Keratinocyte (primary cell): ENCODE results near the gene RFESD. TPM values are rescaled to one million over a fixed set of nuclear protein-coding genes. Genes with fewer than 3 reads are reported as not detected.
A peak's percentile ranks its signal among the peaks of the same experiment; 100 is the strongest.

Experiments used
- DNase-seq: peaks from one replicate; pipeline ENCODE4 v3.0.0-alpha.2; 2011; ENCODE audit warnings: low read depth, missing footprints, low spot score
- FAIRE-seq: peaks from 2 replicates; lab custom pipeline; 2011; peaks lifted over from hg19 to GRCh38; lab: Jason Lieb, UNC
- H2AFZ ChIP-seq: 2 replicates; pipeline ENCODE4 v1.6.0; 2012; ENCODE audit warnings: low read length, control low read depth, inconsistent platforms; ENCODE audit not compliant: control insufficient read depth
- H3K27ac ChIP-seq: 2 replicates; pipeline ENCODE4 v1.5.1; 2011; ENCODE audit warnings: low read length; ENCODE audit not compliant: control insufficient read depth, insufficient read depth
- H3K27me3 ChIP-seq: 3 replicates; pipeline ENCODE4 v1.6.0; 2011; ENCODE audit warnings: low read length; ENCODE audit not compliant: control insufficient read depth, insufficient read depth; ENCODE audit errors: extremely low read depth
- H3K36me3 ChIP-seq, 2 experiments: 2 replicates in 1 of 2; 3 replicates in 1 of 2; pipeline ENCODE4 v1.5.1; 2011; ENCODE audit warnings: low read length in 2 of 2, mild to moderate bottlenecking in 1 of 2; ENCODE audit not compliant: control insufficient read depth in 2 of 2, insufficient read depth in 2 of 2; ENCODE audit errors: extremely low read depth in 1 of 2
- H3K4me1 ChIP-seq: 3 replicates; pipeline ENCODE4 v1.5.1; 2011; ENCODE audit warnings: low read length; ENCODE audit not compliant: control insufficient read depth, insufficient read depth; ENCODE audit errors: extremely low read depth
- H3K4me2 ChIP-seq: 3 replicates; pipeline ENCODE4 v1.6.0; 2011; ENCODE audit warnings: low read depth, low read length; ENCODE audit not compliant: control insufficient read depth, insufficient read depth; ENCODE audit errors: extremely low read depth
- H3K4me3 ChIP-seq, 3 experiments: fragments of 200-600 bp in 1 of 3; sonication (generic) in 1 of 3; 2 replicates in 2 of 3; 3 replicates in 1 of 3; pipeline ENCODE4 v1.5.1; 2011 to 2016; ENCODE audit warnings: low read length in 3 of 3, mild to moderate bottlenecking in 3 of 3, control low read depth in 2 of 3, inconsistent platforms in 1 of 3, low read depth in 1 of 3, mixed read lengths in 1 of 3, mixed run types in 1 of 3, moderate library complexity in 1 of 3; ENCODE audit not compliant: control insufficient read depth in 2 of 3, insufficient read depth in 2 of 3; ENCODE audit errors: extremely low read depth in 1 of 3
- H3K79me2 ChIP-seq: 2 replicates; pipeline ENCODE4 v1.6.0; 2012; ENCODE audit warnings: low read length; ENCODE audit not compliant: control insufficient read depth, insufficient read depth
- H3K9ac ChIP-seq: 3 replicates; pipeline ENCODE4 v1.6.0; 2011; ENCODE audit warnings: low read length; ENCODE audit not compliant: control insufficient read depth, insufficient read depth; ENCODE audit errors: extremely low read depth
- H3K9me1 ChIP-seq: 3 replicates; pipeline ENCODE4 v1.6.0; 2011; ENCODE audit warnings: low read length; ENCODE audit not compliant: control insufficient read depth, insufficient read depth; ENCODE audit errors: extremely low read depth
- H3K9me3 ChIP-seq: 2 replicates; pipeline ENCODE4 v1.5.1; 2012; ENCODE audit warnings: low read depth, low read length; ENCODE audit not compliant: control insufficient read depth
- H4K20me1 ChIP-seq: 3 replicates; pipeline ENCODE4 v1.6.0; 2011; ENCODE audit warnings: low read length; ENCODE audit not compliant: control insufficient read depth, insufficient read depth; ENCODE audit errors: extremely low read depth
- CTCF ChIP-seq, 3 experiments: IDR thresholded peaks in 1 of 3; conservative IDR thresholded peaks in 1 of 3; optimal IDR thresholded peaks in 1 of 3; 2 replicates in 2 of 3; 3 replicates in 1 of 3; pipeline versions ENCODE3 to v1.5.1; 2011; ENCODE audit warnings: low read length in 3 of 3, mild to moderate bottlenecking in 3 of 3, moderate library complexity in 2 of 3, control low read depth in 1 of 3, inconsistent platforms in 1 of 3; ENCODE audit not compliant: insufficient read depth in 2 of 3; ENCODE audit errors: extremely low read depth in 1 of 3
- EZH2 ChIP-seq: IDR thresholded peaks from one replicate; pipeline ENCODE4 v1.6.1; 2012; ENCODE audit warnings: inconsistent platforms, mild to moderate bottlenecking, low read length, moderate library complexity
- dilution Hi-C: fragments of 300-500 bp; cut with MboI; formaldehyde crosslinking; loops from one replicate; pipeline ENCODE4 v1.7.0; 2020; ENCODE audit warnings: low sequenced_read_pairs; ENCODE audit not compliant: extremely low pct_ligation_motif_present
- polyA plus RNA-seq, 5 experiments: library from polyadenylated mRNA; depleted of rRNA in 3 of 5; stranded (reverse) in 3 of 5; stranded (forward) in 1 of 5; unstranded in 1 of 5; fragments of >200 nt; gene quantifications; 1 replicate in 1 of 5; 2 replicates in 3 of 5; 3 replicates in 1 of 5; pipeline versions ENCODE4 v1.2.1 to v1.2.3, GENCODE V29; 2011 to 2012; ENCODE audit warnings: missing spikeins in 2 of 5, low read depth in 1 of 5, low replicate concordance in 1 of 5

Gene RFESD
- polyA plus RNA-seq, 1 donor (not counting 4 experiments of a cell fraction or from before 2014, with no cell fraction given), result 3.5 TPM

DNA sequence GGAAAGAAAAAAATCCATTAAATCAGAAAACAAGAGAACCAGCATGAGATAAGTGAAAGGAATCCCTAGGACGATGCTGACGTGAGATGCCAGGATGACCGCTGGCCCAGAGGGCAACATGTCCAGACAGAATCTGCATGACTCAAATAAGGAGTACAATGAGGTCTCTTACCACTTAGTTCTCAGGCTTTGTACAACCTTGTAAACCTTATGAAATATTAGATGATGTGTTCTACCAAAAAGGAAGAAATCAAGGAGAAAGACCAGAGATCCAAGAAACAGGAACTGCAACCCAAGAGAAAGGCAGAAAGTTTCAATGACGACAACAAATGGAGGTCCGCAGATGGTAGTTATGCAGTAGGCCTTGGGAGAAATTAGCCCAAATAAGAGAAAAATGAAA, 29.5 kb upstream of the RFESD start:
- H3K9me3 ChIP-seq, result no peaks in the 10 kb centered on the region
- no peaks in the 10 kb centered on the region for H3K36me3 ChIP-seq
- H3K9ac ChIP-seq, result peak overlapping the region; percentile 58
- H4K20me1 ChIP-seq, result no peaks in the 10 kb centered on the region
- no peak for TF ChIP-seq CTCF (optimal IDR thresholded peaks at IDR 0.05 in 1 of 3, IDR thresholded peaks at IDR 0.05 in 1 of 3, conservative IDR thresholded peaks at IDR 0.05 in 1 of 3; ENCODE audit: extremely low read depth in 1 of 3, insufficient read depth in 2 of 3, low read length in 3 of 3)
- TF ChIP-seq EZH2, result no peak
- H2AFZ ChIP-seq, result peak overlapping the region; percentile 75
- H3K4me3 ChIP-seq, result peak overlapping the region in 2 of 3 experiments; percentile 31 to 52
- no peaks in the 10 kb centered on the region for H3K9me1 ChIP-seq
- DNase-seq (peak; percentile 69), FAIRE-seq (peak; percentile 94)
- H3K27me3 ChIP-seq, result peaks cover 9% of the 10 kb centered on the region
- dilution Hi-C loops, result no loop called here
- no peaks in the 10 kb centered on the region for H3K79me2 ChIP-seq
- peaks cover 28% of the 10 kb centered on the region for H3K4me1 ChIP-seq
- peak overlapping the region; percentile 66 for H3K4me2 ChIP-seq
- peak overlapping the region; percentile 89 for H3K27ac ChIP-seq

- Histone ChIP-seq H3K9me1 (no peaks in the 10 kb centered on the region), H4K20me1 (no peaks in the 10 kb centered on the region), H3K36me3 (no peaks in the 10 kb centered on the region), H3K27me3 (peaks cover 9% of the 10 kb centered on the region), H3K79me2 (no peaks in the 10 kb centered on the region), H3K4me3 (no peak overlapping the region), H3K4me2 (peak overlapping the region; percentile 77), H3K4me1 (peaks cover 28% of the 10 kb centered on the region), H3K27ac (peak overlapping the region; percentile 44), H3K9ac (no peak overlapping the region), H3K9me3 (no peaks in the 10 kb centered on the region), H2AFZ (no peak overlapping the region)
- dilution Hi-C loops, result no loop called here
- FAIRE-seq, result no peak
- TF ChIP-seq EZH2 (no peak), CTCF (optimal IDR thresholded peaks at IDR 0.05 in 1 of 3, IDR thresholded peaks at IDR 0.05 in 1 of 3, conservative IDR thresholded peaks at IDR 0.05 in 1 of 3; ENCODE audit: extremely low read depth in 1 of 3, insufficient read depth in 2 of 3, low read length in 3 of 3) (no peak)
- no peak for DNase-seq
Observed at GRCh38 chr5:95619096-95619495, 27.5 kb upstream of the RFESD start.
